ENCODE measurements around the gene AKAP13. TPM values are rescaled to one million over a fixed set of nuclear protein-coding genes. Genes with fewer than 3 reads are reported as not detected.

Gene AKAP13
- total RNA-seq, 4 donors from 2014 or later, result 128 to 460 (median 243) TPM

- H3K27me3 ChIP-seq, result no peaks in the 10 kb centered on the region
- no peaks in the 10 kb centered on the region for H3K9me3 ChIP-seq
- H3K4me1 ChIP-seq, result peaks cover 5 to 12% of the 10 kb centered on the region in 2 donors
- no peak for TF ChIP-seq CTCF (IDR thresholded peaks at IDR 0.05)
- peak in 1 of 2 donors; percentile 16 for TF ChIP-seq POLR2A (IDR thresholded peaks at IDR 0.05)
- intact Hi-C loops (cut with DNase I; ENCODE audit: low total_unique reads), result no loop called here
- no peaks in the 10 kb centered on the region for H3K36me3 ChIP-seq
- peak in 1 of 2 donors; percentile 41 for DNase-seq
- H3K27ac ChIP-seq, result peak overlapping the region; percentile 73 to 98
- H3K4me3 ChIP-seq, result peak overlapping the region; percentile 21 to 32
These were observed 309.3 kb downstream of the AKAP13 start for GRCh38 chr15:85689729-85690128.

GRCh38 chr15:85690561-85691231, 310.3 kb downstream of the AKAP13 start:
- intact Hi-C loops (cut with DNase I; ENCODE audit: low total_unique reads), result no loop called here
- Histone ChIP-seq H3K36me3 (no peaks in the 10 kb centered on the region), H3K4me1 (peaks cover 5 to 12% of the 10 kb centered on the region in 2 donors), H3K4me3 (peak overlapping the region; percentile 21 to 32), H3K9me3 (no peaks in the 10 kb centered on the region), H3K27ac (peak overlapping the region; percentile 73 to 98), H3K27me3 (no peaks in the 10 kb centered on the region)
- TF ChIP-seq POLR2A (IDR thresholded peaks at IDR 0.05) (no peak), CTCF (IDR thresholded peaks at IDR 0.05) (no peak)
- DNase-seq, result no peak

- TF ChIP-seq CTCF (IDR thresholded peaks at IDR 0.05) (no peak), POLR2A (IDR thresholded peaks at IDR 0.05) (no peak)
- Histone ChIP-seq H3K4me1 (peaks cover 5 to 12% of the 10 kb centered on the region in 2 donors), H3K9me3 (no peaks in the 10 kb centered on the region), H3K4me3 (no peak overlapping the region), H3K36me3 (no peaks in the 10 kb centered on the region), H3K27ac (peak overlapping the region; percentile 73 to 98), H3K27me3 (no peaks in the 10 kb centered on the region)
- intact Hi-C loops (cut with DNase I; ENCODE audit: low total_unique reads), result no loop called here
- no peak for DNase-seq
These were observed 311.2 kb downstream of the AKAP13 start for GRCh38 chr15:85691350-85692240.

GRCh38 chr15:85692321-85692720, 311.9 kb downstream of the AKAP13 start:
- intact Hi-C loops (cut with DNase I; ENCODE audit: low total_unique reads), result no loop called here
- H3K27ac ChIP-seq, result peak overlapping the region; percentile 73 to 98

More at GRCh38 chr15:85692321-85692720, 311.9 kb downstream of the AKAP13 start:
- Histone ChIP-seq H3K4me1 (peaks cover 5 to 12% of the 10 kb centered on the region in 2 donors), H3K9me3 (no peaks in the 10 kb centered on the region), H3K4me3 (no peak overlapping the region), H3K36me3 (no peaks in the 10 kb centered on the region), H3K27me3 (no peaks in the 10 kb centered on the region)
- DNase-seq, result no peak
- no peak for TF ChIP-seq POLR2A (IDR thresholded peaks at IDR 0.05)
- no peak for TF ChIP-seq CTCF (IDR thresholded peaks at IDR 0.05)

Data from uterus (tissue), 4 donors.